GM18502 (cell line): ENCODE measurements around the gene EPB41.
"Not testable (repeated sequence)": the region's sequence is repeated elsewhere in the genome, so short reads cannot be mapped to it uniquely, and the experiment has no call there.

Source experiments
- ATAC-seq: cut with Tn5 transposase; IDR thresholded peaks from one replicate; pipeline ENCODE4 v1.9.1; 2021; ENCODE audit warnings: mild to moderate bottlenecking; ENCODE audit not compliant: unreplicated experiment, poor library complexity

Gene EPB41

DNA sequence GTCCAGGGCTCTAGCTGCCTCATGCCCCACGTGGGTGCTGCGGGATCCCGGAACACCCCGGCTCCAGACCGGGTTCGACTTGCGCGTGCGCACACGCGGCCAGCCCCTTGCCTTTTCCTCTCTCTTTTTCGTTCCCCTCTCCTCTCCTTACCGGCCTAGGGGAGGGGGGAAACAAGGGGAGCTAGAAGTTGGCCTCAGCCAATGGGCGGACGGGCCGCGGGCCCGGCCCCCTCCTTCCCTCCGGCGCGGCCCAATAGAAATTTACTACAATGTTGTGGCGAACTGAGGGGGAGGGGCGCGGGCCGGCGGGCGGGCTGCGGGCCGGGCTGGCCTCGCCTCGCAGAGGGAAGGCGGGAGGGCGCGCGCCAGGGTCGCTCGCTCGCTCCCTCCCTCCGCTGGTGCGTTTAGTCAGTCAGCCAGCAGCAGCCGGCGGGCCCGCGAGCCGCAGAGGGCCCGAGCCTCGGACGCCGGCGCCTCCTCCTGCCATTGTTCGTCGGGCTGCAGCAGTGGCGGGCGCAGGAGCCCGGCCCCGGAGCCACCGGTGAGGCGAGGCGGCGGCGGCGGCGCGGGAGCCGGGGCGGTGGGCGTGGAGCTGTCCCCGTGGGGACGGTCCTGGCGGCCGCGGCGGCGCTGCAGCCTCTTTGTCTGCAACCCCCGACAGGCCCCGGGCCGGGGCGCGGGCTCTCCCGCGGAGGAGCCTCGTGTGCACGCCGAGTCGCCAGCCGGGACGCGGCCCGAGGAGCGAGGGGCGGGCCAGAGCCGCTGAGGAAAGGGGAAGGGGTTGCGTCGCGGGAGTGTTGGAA, at the start of gene EPB41:
Gene EPB41 (plus strand): TSS at position 342 of the 803 bp plus-strand sequence. CDS start 72,869 bp downstream, outside the sequence.
- ATAC-seq: peak; percentile 83

DNA sequence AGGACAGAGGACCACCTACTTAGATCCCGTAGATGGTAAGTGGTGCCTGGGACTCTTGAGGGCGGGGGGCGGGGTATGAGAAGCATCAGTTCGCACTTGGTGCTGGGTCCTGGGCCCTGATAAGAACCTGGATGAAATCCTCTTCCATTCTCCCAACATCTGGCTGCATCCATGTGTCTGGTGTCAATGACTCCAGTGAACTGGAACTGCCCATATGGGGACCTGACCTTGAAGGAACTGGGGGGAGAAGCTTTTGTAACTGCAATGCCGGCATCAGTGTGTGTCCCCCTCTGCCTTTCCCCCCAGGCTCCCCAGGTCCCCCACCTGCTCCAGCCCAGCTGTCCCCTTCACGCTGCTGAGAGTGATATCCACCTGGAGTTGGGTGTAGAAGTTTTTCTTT, 49.7 kb upstream of the EPB41 start:
- ATAC-seq: no peak

DNA sequence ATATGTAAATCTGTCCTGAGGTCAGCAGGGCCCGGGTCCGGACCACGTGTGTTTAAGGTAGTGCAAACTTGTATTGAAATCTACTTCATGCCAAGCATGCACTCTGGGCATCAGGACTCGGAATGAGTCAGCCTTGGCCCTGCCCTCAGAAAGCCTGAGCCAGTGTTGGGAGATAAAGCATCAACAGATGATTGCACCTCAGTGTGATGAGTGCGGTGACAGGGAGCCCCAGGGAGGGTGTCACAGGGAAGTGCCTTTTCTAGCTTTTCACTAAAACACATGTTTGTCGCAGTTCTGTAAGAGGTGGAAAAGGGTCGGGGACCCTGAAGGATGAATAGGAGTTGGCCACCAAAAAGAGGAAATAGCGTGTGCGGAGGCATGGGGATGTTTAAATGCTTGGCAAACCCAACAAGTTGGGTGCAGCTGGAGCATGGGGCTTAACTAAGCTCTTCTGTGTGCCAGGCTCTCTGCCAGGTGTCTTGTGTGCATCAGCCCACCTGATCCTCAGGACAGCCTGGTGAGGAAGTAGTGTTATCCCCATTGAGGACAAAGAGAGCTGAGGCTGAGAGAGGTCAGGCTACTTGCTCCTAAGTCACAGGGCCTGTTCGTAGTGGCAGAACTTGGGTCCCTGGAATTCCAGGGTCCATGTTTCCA, 48.2 kb upstream of the EPB41 start:
- ATAC-seq: no peak

DNA sequence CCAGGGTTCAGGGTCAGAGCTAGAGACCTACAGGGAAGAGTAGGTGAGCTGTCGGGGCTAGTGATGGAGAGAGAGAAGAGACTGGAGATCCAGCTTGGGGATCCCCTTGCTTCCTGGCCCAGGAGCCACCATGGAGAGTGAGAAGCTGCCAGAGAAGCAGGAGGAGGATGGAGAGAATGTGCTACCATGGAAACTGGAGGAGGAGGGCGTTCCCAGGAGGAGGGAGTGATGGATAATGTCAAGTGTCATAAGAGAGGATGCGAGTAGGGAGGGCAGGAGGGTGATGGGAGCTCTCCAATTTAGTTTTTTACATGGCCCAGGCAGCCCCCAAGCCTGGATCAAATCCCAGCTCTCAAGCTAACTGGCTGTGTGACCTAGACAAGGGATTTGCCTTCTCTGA, 46.5 kb upstream of the EPB41 start:
- no peak for ATAC-seq

DNA sequence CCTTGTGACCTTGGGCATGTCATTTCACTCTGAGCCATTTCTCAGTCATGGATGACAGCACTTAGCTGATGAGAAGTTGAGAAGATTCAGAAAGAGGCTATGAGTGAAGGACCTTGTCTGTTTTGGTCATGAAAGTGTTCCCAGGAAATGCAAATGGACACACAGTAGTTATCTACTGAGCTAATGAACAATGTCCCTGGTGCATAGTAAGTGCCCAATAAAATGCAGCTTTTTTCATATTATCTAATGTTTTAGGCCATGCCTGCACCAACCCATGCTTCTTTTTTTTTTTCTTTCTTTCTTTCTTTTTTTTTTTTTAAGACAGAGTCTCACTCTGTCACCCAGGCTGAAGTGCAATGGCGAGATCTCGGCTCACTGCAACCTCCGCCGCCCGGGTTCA, 44.4 kb upstream of the EPB41 start:
- ATAC-seq: no peak

DNA sequence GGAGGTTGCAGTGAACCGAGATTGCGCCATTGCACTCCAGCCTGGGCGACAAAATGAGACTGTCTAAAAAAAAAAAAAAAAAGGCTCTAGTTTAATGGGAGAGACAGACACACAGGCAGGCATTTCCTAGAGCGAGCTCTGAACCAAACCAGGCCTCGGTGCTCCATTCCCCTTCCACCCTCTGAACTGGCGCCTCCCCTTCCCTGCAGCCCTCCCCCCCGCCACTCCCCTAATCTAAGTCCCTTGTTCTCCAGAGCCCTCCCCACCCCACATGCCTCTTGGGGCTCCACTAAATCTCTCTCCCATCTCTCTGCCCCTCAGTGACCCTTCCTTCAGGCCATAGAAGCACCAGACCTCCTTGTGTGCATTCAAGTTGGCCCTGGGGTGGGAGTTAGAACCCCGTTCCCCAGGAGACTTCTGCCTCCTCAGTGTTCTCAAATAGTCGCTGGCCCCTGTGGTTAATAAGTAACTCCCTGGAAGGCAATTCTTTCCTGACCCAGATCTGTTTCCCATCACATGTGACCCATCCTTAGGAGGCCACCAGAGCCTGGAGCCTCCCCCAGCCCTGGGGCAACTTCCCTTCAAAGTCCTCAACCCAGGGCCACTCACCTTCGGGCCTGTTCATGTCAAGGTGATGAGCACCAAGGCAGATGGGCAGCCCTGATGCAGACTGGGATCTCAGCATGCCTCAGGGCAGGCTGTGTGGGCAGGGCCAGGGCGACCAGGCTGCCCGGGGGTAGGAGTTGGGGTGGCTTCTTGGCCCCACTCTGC, 42.6 kb upstream of the EPB41 start:
- no peak for ATAC-seq

DNA sequence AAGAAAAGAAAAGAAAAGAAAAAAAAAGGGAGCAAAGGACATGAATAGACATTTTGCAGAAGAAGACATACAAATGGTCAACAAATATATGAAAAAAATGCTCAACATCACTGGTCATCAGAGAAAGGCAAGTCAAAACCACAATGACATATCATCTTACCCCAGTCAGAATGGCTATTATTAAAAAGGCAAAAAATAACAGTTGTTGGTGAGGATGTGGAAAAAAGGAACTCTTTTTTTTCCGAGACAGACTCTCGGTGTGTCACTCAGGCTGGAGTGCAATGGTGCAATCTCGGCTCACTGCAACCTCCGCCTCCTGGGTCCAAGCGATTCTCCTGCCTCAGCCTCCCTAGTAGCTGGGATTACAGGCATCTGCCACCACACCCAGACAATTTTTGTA, 39.2 kb upstream of the EPB41 start:
- not testable (repeated sequence) for ATAC-seq

DNA sequence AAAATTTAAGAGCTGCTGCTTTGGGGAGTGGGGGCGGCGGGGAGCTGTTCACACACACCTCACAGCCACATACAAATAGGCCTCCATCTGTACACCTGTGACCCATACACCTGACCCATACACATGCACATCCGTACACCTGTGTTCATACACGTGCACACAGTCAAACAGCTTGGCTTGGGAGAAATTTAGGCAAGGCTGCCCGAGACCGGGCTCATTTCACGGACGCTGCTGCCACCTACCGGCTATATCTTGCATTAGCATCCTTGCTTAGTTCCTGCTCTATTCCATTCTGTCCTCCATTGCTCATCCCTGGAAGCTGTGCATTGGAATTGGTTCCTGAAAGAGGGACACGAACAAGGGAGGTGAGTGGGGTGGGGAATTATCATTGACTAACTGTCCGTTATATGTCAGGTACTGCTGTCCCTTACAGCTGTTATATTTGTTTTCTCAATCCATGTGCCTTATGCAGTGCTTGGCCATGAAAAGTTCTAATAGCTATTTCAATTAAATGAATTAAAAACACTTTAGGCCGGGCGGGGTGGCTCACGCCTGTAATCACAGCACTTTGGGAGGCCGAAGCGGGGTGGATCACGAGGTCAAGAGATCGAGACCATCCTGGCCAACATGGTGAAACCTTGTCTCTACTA, 37.1 kb upstream of the EPB41 start:
- ATAC-seq: peak; percentile 49

DNA sequence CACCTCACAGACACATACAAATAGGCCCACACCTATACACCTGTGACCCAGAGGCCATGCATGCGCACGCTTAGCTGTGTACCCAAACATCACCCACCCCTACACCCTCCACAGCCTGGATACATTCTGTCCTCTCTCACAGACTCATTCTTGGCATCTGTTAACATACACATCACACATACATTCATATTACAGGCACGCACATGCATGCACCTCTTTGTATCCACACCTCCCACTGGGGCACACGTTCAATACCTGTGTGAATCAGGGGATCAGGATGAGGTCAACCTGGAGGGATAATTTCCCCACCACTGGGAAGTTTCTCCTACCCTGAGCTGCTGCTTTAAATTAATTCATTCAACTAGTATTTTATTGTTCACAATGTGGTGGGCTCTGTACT, 35.6 kb upstream of the EPB41 start:
- no peak for ATAC-seq

DNA sequence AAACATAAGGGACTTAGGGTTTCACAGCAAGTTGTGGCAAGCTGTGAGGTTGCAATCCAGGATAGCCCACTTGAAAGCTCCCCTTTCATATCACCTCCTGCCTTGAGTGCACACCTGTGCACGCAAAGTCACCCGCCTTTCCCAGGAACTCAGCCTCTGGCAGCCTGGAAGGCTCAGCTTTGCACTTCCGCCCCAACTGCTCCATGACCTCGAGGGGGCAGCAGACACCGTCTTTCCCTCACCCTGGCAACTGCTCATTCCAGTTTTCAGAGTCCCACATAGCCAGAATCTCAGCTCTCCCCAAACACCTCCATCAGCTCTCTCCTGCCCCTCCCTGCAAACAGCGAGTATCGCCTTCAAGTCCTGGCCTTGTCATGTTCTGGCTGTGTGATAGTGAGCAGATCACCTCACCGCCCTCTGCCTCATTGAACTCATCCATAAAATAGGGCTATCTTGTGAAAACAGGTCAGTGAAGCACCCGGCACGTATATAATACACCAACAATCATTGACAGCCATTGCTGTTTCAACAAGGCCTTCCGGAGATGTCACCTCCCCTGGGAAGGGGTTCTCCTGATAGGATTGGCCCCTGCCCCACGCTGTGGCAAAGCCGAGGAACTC, 32.2 kb upstream of the EPB41 start:
- no peak for ATAC-seq

DNA sequence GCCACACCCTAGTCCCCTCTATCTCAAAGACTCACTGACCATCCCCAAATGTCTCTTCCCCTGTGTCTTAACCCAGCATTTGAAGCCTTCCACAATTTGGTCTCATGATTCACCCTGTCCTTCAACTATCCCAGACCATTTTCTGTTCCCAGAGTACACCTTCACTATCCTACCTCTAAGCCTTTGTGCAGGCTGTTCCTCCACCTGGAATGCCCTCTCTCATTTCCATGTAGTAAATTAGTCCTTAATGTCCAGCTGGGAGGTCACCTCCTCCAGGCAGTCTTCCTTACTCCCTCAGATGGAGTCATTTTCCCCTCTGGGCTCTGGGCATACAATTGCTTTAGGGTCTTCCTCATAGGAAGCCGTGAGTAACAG, 31.1 kb upstream of the EPB41 start:
- no peak for ATAC-seq

DNA sequence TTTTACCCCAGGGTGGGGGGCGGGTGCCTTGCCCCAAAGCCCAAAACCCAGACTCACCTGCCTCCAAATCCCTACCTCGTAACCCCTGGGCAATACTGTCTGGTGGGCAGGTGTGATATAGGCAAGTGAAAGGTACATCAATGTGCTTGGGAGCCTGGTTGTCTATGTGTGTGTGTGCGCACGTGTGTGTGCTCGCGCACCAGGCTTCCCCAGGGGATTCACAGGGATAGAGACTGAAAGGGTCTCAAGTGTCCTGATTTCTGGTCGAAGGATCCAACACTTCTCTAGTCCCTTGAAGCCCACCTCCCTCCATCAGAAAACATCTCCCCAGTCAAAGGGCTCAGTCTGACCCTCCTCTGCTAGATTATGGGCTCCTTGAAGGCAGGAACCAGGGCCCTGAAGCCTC, 28.9 kb upstream of the EPB41 start:
- ATAC-seq: no peak

DNA sequence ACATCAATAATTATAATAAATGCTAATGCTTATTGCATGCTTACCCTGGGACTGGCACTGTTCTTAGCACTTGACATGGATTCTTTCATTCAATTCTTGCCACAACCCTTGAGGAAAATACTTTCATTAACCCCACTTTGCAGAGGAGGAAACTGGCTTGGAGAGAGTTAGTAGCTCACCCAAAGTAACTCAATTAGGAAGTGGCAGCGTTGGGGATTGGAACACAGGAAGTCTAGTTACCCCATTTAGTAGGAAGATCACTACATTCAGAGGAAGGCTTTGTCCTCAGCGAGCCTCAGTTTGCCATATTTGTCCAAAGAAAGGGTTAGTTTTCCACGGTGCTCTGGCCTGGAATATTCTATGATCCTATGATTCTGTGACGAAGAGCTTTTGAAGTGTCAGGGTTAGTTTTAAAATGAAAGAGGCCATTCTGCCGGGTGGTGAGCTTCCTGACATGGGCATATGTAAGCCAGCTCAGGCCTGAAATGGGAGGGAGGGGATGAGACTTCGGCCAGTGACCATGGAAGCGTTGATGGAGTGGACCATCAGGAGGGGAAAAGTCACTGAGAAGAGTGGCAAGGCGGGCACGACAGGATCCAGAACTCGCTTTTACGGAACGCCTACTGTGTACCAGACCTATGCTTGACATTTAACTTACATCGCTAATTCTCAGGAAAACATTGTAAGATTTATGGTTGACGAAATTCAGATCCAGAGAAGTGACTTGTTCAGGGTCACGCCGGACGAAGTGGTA, 28.2 kb upstream of the EPB41 start:
- no peak for ATAC-seq

DNA sequence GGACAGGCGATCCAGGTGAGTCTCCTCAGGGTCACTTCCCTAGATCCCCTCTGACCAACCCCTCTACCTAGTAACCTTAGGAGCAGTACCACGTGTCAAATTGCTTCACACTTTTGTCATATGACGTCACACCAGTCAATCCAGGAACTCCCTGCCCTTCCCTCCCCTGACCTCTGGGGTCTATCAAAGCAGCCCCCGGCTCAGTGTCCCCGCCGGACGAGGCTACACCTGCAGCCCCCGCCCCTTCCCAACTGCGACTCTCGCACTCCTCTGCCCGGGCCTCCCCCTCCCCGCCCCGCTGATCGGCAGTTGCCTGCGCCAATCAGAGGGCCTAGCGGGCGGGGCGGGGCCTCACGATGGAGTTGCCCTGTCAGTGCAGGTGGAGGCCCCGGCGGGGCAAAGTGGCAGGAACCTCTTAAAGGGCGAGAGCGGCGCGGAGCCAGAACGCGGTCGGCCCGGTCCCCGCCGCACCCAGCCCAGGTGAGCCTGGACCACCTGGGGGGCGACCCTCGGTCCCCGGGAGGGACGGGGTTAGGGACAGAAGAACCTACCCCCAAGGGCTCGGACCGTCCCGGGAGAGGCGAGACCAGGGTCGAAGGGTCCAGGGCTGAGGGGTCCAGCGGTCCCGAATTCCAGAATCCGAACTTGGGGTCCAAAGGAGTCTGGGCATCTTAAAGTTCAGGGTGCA, 27.5 kb upstream of the EPB41 start:
- peak; percentile 58 for ATAC-seq

DNA sequence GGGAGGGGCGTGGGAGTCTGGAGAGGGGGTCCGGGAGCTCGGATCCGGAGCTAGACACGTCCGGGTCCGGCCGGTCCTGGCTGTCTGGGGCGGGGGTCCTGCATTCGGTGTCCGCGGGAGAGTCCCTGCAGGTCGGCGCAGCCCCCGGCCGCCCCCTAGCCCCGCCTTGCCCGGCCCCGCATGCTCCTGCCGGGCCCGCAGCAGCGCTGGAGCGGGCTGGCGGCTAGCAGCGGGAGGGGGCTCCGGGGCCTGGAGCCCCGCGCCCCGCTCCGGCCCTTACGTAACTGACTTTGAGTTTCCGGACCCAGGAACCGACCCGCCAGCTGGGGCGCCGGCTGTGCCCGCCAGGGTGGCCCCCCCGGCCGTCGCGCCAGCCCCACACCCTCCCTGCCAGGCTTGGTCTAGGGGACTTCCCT, 26.9 kb upstream of the EPB41 start:
- no peak for ATAC-seq

DNA sequence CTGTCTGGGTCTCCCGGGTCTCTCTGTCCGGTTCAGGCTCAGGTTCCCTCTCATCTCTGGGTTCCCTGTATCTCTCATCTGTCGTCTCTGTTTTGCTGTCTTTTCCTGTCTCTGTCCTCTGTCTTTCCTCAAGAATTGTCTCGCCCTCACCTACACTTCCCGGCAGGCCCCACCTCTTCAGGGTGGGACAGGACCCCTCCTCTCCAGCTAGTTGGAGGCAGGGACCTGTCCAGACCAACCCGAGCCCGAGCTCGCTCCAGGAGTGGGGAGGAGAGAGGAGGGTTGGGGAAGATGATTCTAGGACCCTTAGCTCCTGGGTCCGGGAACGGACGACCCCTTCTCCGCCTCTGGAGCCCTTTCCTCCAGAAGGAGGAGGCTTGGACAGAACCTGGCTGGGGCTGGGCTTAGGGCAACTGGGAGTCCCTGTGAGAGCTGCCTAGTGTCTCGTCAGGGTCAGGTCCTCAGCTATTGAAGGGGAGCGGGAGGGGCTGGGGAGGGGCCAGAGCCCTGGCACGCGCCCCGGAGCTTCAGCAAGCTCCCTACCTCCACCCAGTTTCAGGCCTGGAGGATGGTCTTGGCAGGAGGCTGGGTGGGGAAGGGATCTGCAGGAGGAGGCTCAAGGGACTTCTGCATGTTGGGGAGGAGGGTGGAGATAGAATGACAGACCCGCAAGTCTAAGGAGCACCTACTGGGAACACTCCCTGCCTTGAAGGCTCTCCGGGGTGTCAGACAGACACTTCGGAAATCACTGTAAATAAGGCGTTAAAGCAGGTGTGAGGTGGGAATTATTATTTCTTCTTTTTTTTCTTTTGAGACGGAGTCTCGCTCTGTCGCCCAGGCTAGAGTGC, 26.3 kb upstream of the EPB41 start:
- ATAC-seq: no peak

DNA sequence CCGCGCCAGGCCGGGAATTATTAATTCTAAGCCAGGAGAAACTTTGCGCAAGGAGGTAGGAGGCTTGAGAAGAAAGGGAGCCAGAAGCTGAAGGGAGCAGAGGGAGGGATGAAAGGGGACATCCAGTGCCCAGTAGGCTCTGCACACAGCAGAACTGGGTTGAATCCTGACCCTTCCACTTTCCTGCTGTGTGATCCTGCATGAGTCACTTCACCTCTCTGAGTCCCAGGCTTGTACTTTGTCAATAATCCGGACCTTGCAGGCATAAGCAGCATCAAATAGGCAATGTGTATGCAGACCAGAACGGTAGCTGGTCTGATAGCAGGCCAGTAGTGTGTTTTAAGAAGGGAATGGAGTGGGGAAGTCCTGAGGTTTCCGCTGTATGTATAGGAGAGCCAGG, 25.5 kb upstream of the EPB41 start:
- no peak for ATAC-seq

DNA sequence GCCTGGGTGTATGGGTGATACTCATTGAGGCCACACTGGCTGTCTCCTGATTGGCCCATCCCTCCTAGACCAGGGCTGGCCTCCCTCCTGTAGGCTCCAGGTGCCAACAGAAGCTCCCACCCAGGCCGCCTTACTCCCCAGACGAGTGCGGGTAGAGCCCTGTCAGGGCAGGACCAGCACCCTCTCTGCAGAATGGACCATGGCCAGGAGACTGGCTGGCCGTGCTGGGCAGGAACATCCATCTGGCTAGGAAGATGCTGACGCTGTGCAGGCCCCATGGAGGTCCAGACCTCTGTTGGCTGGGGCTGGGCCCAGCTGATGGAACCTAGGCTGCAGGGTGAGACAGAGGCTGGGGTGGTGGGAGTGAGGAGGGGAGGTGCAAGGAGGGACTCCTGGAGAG, 25.0 kb upstream of the EPB41 start:
- no peak for ATAC-seq
